Measurements from ENCODE around the gene CBX8. TPM values are rescaled to one million over a fixed set of nuclear protein-coding genes. Genes with fewer than 3 reads are reported as not detected.

CBX8 gene
- total and polyA plus RNA-seq, 2 of the 13 experiments (the other 11 are each of a cell fraction or from before 2014, with no cell fraction given), result 0.34 to 12.6 TPM

DNA sequence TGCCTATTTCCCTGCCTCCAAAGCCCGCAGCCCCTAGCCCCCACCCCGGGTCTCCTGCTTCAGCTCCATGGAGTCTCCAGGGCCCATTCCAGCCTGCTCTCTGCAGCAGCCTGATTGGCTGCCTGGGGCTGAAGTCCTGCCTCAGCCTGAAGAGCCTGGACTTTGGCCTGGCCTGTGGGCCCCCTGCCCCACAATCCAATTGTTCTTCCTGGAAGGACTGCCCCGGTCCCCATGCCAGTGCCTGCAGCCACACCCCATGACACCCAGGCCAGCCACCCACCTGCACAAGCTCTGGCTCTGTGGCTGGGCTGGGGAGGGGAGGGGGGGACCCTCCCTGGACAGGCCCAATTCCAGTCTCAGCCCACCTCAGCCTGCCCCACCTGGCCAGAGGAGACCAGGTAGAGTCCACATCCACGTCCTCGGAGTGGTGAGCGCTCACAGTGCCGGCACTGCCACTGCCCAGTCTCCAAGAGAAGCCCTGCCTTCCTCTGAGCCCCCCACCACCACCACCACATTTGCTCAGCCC, 53.9 kb downstream of the CBX8 start (continued):
- TF ChIP-seq FOXJ3 (CRISPR knock-in tag; IDR thresholded peaks at IDR 0.05; ENCODE audit: borderline replicate concordance) (no peak; the same call in 1 of the 2 replicates), ZKSCAN5 (CRISPR knock-in tag; IDR thresholded peaks at IDR 0.05) (no peak), PCBP1 (IDR thresholded peaks at IDR 0.05; ENCODE audit: borderline replicate concordance, low read depth, low read length) (peak; percentile 96; the same call in 1 of the 2 replicates), DNMT3B (CRISPR knock-in tag; conservative IDR thresholded peaks at IDR 0.05) (0 out of 2 replicates have a peak, but pooled peaks have one; percentile 66), YY1 (IDR thresholded peaks at IDR 0.05; ENCODE audit: insufficient read depth, insufficient replicate concordance, low read depth, low read length) (peak; percentile 60), KLF13 (CRISPR knock-in tag; IDR thresholded peaks at IDR 0.05) (no peak), TOE1 (CRISPR knock-in tag; IDR thresholded peaks at IDR 0.05) (no peak), ZNF235 (CRISPR knock-in tag; IDR thresholded peaks at IDR 0.05; ENCODE audit: borderline replicate concordance) (no peak), ZNF430 (CRISPR knock-in tag; IDR thresholded peaks at IDR 0.05) (peak; percentile 50; the same call in 1 of the 2 replicates), IKZF1 (IDR thresholded peaks at IDR 0.05) (no peak), SIN3A (IDR thresholded peaks at IDR 0.05; ENCODE audit: borderline replicate concordance, low read depth, low read length) (0 out of 2 replicates have a peak, but pooled peaks have one; percentile 72), ZNF383 (CRISPR knock-in tag; IDR thresholded peaks at IDR 0.05; ENCODE audit: borderline replicate concordance) (no peak), ZNF530 (CRISPR knock-in tag; IDR thresholded peaks at IDR 0.05; ENCODE audit: low read depth) (no peak), ETV5 (CRISPR knock-in tag; IDR thresholded peaks at IDR 0.05; ENCODE audit: borderline replicate concordance) (peak; percentile 80), ZNF552 (CRISPR knock-in tag; IDR thresholded peaks at IDR 0.05; ENCODE audit: borderline replicate concordance) (no peak; the same call in 1 of the 2 replicates), ZNF230 (CRISPR knock-in tag; IDR thresholded peaks at IDR 0.05) (no peak), NRL (CRISPR knock-in tag; IDR thresholded peaks at IDR 0.05; ENCODE audit: borderline replicate concordance) (peak; percentile 84), SP1 (IDR thresholded peaks at IDR 0.05) (no peak), SP1 (CRISPR knock-in tag; IDR thresholded peaks at IDR 0.05) (0 out of 2 replicates have a peak, but pooled peaks have one; percentile 52), ZNF75D (CRISPR knock-in tag; IDR thresholded peaks at IDR 0.05; ENCODE audit: borderline replicate concordance) (no peak), ADNP (CRISPR knock-in tag; IDR thresholded peaks at IDR 0.05) (no peak)
- TF ChIP-seq, protein P1, sequence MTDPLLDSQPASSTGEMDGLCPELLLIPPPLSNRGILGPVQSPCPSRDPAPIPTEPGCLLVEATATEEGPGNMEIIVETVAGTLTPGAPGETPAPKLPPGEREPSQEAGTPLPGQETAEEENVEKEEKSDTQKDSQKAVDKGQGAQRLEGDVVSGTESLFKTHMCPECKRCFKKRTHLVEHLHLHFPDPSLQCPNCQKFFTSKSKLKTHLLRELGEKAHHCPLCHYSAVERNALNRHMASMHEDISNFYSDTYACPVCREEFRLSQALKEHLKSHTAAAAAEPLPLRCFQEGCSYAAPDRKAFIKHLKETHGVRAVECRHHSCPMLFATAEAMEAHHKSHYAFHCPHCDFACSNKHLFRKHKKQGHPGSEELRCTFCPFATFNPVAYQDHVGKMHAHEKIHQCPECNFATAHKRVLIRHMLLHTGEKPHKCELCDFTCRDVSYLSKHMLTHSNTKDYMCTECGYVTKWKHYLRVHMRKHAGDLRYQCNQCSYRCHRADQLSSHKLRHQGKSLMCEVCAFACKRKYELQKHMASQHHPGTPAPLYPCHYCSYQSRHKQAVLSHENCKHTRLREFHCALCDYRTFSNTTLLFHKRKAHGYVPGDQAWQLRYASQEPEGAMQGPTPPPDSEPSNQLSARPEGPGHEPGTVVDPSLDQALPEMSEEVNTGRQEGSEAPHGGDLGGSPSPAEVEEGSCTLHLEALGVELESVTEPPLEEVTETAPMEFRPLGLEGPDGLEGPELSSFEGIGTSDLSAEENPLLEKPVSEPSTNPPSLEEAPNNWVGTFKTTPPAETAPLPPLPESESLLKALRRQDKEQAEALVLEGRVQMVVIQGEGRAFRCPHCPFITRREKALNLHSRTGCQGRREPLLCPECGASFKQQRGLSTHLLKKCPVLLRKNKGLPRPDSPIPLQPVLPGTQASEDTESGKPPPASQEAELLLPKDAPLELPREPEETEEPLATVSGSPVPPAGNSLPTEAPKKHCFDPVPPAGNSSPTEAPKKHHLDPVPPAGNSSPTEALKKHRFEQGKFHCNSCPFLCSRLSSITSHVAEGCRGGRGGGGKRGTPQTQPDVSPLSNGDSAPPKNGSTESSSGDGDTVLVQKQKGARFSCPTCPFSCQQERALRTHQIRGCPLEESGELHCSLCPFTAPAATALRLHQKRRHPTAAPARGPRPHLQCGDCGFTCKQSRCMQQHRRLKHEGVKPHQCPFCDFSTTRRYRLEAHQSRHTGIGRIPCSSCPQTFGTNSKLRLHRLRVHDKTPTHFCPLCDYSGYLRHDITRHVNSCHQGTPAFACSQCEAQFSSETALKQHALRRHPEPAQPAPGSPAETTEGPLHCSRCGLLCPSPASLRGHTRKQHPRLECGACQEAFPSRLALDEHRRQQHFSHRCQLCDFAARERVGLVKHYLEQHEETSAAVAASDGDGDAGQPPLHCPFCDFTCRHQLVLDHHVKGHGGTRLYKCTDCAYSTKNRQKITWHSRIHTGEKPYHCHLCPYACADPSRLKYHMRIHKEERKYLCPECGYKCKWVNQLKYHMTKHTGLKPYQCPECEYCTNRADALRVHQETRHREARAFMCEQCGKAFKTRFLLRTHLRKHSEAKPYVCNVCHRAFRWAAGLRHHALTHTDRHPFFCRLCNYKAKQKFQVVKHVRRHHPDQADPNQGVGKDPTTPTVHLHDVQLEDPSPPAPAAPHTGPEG (CRISPR knock-in tag; IDR thresholded peaks at IDR 0.05), result no peak
- TF ChIP-seq, protein P2, sequence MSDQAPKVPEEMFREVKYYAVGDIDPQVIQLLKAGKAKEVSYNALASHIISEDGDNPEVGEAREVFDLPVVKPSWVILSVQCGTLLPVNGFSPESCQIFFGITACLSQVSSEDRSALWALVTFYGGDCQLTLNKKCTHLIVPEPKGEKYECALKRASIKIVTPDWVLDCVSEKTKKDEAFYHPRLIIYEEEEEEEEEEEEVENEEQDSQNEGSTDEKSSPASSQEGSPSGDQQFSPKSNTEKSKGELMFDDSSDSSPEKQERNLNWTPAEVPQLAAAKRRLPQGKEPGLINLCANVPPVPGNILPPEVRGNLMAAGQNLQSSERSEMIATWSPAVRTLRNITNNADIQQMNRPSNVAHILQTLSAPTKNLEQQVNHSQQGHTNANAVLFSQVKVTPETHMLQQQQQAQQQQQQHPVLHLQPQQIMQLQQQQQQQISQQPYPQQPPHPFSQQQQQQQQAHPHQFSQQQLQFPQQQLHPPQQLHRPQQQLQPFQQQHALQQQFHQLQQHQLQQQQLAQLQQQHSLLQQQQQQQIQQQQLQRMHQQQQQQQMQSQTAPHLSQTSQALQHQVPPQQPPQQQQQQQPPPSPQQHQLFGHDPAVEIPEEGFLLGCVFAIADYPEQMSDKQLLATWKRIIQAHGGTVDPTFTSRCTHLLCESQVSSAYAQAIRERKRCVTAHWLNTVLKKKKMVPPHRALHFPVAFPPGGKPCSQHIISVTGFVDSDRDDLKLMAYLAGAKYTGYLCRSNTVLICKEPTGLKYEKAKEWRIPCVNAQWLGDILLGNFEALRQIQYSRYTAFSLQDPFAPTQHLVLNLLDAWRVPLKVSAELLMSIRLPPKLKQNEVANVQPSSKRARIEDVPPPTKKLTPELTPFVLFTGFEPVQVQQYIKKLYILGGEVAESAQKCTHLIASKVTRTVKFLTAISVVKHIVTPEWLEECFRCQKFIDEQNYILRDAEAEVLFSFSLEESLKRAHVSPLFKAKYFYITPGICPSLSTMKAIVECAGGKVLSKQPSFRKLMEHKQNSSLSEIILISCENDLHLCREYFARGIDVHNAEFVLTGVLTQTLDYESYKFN (CRISPR knock-in tag; conservative IDR thresholded peaks at IDR 0.05), result peak; percentile 97

Data from HepG2 (cell line).